Upper lobe of left lung (tissue), 4 donors: Measurements from ENCODE around the gene PRODH.
"Not testable (repeated sequence)": the region's sequence is repeated elsewhere in the genome, so short reads cannot be mapped to it uniquely, and the experiment has no call there.

Experiments used
- CTCF ChIP-seq, 6 experiments: fragments of 450-650 bp in 4 of 6; fragments of 200-600 bp in 2 of 6; sonication (generic) in 2 of 6; IDR thresholded peaks; one replicate each; pipeline ENCODE4 v1.5.1; 2016 to 2019; ENCODE audit warnings: antibody characterized with exemption in 6 of 6
- POLR2AphosphoS5 ChIP-seq, 2 donors: sonication (generic); formaldehyde crosslinking; IDR thresholded peaks; one replicate each; pipeline ENCODE4 v1.5.1; 2017; ENCODE audit warnings: antibody characterized with exemption in 2 of 2

DNA sequence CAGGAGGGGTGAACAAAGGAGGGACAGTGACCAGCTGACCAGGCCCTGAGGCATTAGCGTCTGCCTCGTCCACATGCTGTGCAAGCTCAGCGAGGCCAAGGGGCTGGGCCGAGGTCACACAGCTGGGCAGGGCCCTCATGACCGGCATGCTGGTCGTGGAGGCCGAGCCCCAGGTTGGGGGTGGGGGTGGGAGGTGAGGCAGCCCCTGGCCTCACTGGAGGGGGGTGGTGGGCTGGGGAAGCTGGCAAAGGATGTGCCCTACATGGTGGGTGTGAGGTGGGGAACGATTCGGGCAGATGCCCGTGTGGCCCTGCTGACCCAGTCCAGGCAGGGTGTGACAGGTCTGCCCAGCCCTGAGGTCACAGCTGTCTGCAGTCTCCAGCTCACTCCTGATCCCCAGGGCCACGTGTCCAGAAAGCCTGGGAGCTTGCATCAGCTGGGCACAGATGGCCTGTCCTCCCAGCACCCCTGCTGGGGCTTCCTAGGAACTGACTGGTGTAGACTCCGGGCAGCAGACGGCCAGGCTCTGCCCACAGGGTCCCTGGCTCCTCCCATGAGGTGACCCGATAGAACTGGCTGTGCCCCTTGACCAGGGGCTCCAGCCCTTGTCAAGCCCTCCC lies 31.4 kb upstream of the PRODH start:
- TF ChIP-seq CTCF, POLR2AphosphoS5 (IDR thresholded peaks at IDR 0.05): not testable (repeated sequence)
